Type B pancreatic cell (in vitro differentiated cells): ENCODE results near the gene RAPGEF1. TPM values are rescaled to one million over a fixed set of nuclear protein-coding genes. Genes with fewer than 3 reads are reported as not detected.
"Not testable (repeated sequence)": the region's sequence is repeated elsewhere in the genome, so short reads cannot be mapped to it uniquely, and the experiment has no call there.

Experiments used
- DNase-seq: peaks from one replicate; pipeline ENCODE4 v3.0.0; 2021; ENCODE audit warnings: mixed read lengths; ENCODE audit not compliant: unreplicated experiment; ENCODE audit errors: extremely low spot score
- H3K27ac Mint-ChIP-seq: 2 replicates; pipeline ENCODE4 v1.8.0; 2021; ENCODE audit warnings: mild to moderate bottlenecking, mixed read lengths
- H3K27me3 Mint-ChIP-seq: 2 replicates; pipeline ENCODE4 v1.8.0; 2021; ENCODE audit warnings: mixed read lengths
- H3K36me3 Mint-ChIP-seq: 2 replicates; pipeline ENCODE4 v1.8.0; 2021; ENCODE audit warnings: mixed read lengths
- H3K4me1 Mint-ChIP-seq: one replicate; pipeline ENCODE4 v1.8.0; 2021; ENCODE audit warnings: mixed read lengths; ENCODE audit not compliant: unreplicated experiment
- H3K4me3 Mint-ChIP-seq: 2 replicates; pipeline ENCODE4 v1.8.0; 2021; ENCODE audit warnings: mild to moderate bottlenecking, mixed read lengths
- H3K9me3 Mint-ChIP-seq: 2 replicates; pipeline ENCODE4 v1.8.0; 2021; ENCODE audit warnings: mixed read lengths
- total RNA-seq: library from RNA; stranded (reverse); gene quantifications from 2 replicates; pipeline ENCODE4 v1.2.1, GENCODE V29; 2021; ENCODE audit warnings: low replicate concordance
- TF ChIP-seq, protein P1 (sequence below): fragments of 200-600 bp; sonication (generic); conservative IDR thresholded peaks from 2 replicates; pipeline ENCODE4 v1.5.0; 2021; ENCODE audit warnings: antibody characterized with exemption, mild to moderate bottlenecking

Gene RAPGEF1
- total RNA-seq, 1 donor from 2014 or later = 45.9 TPM

DNA sequence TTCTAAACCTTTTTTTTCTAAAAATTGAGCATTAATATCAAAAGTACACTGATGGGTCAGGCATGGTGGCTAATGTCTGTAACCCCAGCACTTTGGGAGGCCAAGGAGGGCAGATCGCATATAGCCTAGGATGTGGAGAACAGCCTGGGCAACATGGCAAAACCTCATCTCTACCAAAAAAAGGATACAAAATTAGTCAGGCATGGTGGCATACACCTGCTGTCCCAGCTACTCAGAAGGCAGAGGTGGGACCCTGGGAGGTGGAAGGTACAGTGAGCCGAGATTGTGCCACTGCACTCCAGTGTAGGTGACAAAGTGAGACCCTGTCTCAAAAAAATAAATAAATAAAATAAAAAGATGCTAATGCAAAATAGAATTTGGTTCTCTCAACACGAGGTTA lies 49.4 kb downstream of the RAPGEF1 start:
- no peak for DNase-seq
- Mint-ChIP-seq H3K4me1 (peaks cover 24% of the 10 kb centered on the region), H3K36me3 (peaks cover 3% of the 10 kb centered on the region), H3K27me3 (no peaks in the 10 kb centered on the region), H3K27ac (no peak overlapping the region), H3K9me3 (peaks cover 4% of the 10 kb centered on the region), H3K4me3 (no peak overlapping the region)
- TF ChIP-seq, protein P1, sequence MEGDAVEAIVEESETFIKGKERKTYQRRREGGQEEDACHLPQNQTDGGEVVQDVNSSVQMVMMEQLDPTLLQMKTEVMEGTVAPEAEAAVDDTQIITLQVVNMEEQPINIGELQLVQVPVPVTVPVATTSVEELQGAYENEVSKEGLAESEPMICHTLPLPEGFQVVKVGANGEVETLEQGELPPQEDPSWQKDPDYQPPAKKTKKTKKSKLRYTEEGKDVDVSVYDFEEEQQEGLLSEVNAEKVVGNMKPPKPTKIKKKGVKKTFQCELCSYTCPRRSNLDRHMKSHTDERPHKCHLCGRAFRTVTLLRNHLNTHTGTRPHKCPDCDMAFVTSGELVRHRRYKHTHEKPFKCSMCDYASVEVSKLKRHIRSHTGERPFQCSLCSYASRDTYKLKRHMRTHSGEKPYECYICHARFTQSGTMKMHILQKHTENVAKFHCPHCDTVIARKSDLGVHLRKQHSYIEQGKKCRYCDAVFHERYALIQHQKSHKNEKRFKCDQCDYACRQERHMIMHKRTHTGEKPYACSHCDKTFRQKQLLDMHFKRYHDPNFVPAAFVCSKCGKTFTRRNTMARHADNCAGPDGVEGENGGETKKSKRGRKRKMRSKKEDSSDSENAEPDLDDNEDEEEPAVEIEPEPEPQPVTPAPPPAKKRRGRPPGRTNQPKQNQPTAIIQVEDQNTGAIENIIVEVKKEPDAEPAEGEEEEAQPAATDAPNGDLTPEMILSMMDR = no peak

DNA sequence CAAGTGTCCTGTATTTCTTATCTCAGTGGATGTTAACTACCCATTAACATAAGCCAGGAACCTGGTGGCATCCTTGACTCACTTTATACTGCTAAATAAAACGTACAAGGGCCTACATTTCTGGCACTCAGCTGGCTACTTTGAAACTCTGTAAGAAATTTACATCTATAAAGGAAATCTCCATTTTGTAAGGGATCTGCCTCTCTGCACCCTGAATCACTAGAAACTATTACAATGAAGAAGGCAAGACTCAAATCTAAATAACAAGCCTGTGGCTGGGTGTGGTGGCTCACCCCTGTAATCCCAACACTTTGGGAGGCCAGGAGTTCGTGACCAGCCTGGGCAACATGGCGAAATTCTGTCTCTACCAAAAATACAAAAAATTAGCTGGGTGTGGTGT lies 51.5 kb downstream of the RAPGEF1 start:
- Mint-ChIP-seq H3K27ac (no peak overlapping the region), H3K4me3 (no peak overlapping the region), H3K36me3 (peaks cover 7% of the 10 kb centered on the region), H3K27me3 (no peaks in the 10 kb centered on the region), H3K9me3 (peaks cover 4% of the 10 kb centered on the region), H3K4me1 (peaks cover 4% of the 10 kb centered on the region)
- no peak for DNase-seq
- TF ChIP-seq, protein P1 = no peak

DNA sequence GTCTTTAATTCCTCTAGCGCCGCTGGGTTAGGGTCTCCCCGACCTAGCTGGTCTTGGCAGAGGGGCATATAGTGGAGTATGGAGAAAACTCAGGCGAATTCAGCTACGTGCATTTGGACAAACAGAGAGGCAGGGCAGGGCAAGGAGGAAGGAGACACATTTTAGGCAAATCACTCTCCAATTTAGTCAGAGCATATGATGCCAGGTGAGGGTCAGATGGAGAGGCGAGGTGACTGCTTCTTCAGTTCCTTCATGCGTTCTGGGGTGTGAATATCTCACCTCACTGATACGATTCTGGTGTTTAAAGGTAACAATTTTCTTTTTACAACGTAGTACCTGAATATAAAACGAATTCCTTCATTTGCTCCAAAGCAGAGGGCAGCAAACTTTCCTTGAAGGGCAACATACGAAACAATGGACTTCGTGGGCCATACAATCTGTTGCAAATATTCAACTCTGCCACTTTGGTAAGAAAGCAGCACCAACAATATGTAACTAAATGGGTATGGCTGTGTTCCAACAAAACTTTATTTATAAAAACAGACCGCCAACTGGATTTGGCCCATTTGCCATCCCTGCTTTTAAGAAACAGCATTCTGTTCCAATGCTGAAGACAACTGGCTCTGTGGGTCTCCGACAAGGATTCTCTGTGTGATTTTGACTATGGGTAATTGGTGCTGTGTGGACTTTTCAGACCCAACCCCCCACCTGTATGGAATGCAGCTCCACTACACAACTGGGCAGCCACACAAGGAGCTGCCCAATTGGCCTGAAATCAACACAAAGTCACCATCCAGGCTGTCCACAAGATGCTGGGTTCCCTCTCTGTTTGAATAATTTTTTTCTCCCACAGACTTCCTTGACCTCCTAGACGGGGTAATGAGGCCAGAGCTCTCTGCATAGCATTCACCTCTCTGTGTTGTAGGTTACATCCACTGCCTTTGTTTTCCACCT lies 53.8 kb downstream of the RAPGEF1 start:
- Mint-ChIP-seq H3K27ac (no peak overlapping the region), H3K4me1 (peaks cover 20% of the 10 kb centered on the region)
- TF ChIP-seq, protein P1 = no peak

DNA sequence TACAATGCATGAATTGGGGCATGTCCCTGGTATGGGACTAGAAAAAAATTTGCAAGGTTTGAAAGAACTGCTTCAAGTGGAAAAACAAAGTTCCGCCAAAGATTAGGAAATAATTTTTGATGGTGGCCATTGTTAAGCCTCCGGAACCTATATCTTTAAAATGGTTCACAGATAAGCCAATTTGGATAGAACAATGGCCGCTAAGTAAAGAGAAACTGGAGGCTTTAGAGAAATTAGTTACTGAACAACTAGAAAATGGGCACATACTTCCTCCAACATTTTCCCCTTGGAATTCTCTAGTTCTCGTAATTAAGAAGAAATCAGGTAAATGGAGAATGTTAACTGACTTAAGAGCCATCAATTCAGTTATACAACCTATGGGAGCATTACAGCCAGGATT lies 56.8 kb downstream of the RAPGEF1 start:
- DNase-seq, H3K36me3 Mint-ChIP-seq, H3K27me3 Mint-ChIP-seq, H3K27ac Mint-ChIP-seq, H3K9me3 Mint-ChIP-seq, H3K4me3 Mint-ChIP-seq: not testable (repeated sequence)
- H3K4me1 Mint-ChIP-seq = peaks cover 33% of the 10 kb centered on the region

More for the DNA sequence above, 53.8 kb downstream of the RAPGEF1 start:
- H3K36me3 Mint-ChIP-seq = peaks cover 7% of the 10 kb centered on the region
- H3K4me3 Mint-ChIP-seq = no peak overlapping the region
- no peak for DNase-seq
- H3K27me3 Mint-ChIP-seq = no peaks in the 10 kb centered on the region
- H3K9me3 Mint-ChIP-seq = peaks cover 4% of the 10 kb centered on the region

DNA sequence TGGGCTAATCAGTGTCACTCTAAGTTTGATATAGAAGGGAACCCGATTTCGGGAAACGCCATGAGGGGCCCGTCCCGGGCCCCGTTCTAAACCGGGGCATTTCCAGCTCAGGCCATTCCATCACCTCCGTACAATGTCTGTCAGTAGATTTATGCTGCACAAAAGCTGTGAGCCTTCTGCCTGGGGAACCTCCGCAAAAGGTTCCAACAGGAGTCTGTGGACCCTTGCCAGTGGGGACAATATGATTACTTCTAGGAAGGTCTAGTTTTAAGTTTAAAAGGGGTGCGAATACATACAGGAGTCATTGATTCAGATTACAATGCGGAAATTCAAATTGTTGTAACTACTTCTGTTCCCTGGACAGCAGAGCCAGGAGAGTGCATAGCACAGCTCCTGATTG lies 57.6 kb downstream of the RAPGEF1 start:
- no peak overlapping the region for H3K27ac Mint-ChIP-seq
- H3K36me3 Mint-ChIP-seq = peaks cover 7% of the 10 kb centered on the region
- H3K27me3 Mint-ChIP-seq = no peaks in the 10 kb centered on the region
- TF ChIP-seq, protein P1 = no peak
- peaks cover 4% of the 10 kb centered on the region for H3K9me3 Mint-ChIP-seq
- H3K4me3 Mint-ChIP-seq = no peak overlapping the region
- DNase-seq = no peak
- peaks cover 41% of the 10 kb centered on the region for H3K4me1 Mint-ChIP-seq

DNA sequence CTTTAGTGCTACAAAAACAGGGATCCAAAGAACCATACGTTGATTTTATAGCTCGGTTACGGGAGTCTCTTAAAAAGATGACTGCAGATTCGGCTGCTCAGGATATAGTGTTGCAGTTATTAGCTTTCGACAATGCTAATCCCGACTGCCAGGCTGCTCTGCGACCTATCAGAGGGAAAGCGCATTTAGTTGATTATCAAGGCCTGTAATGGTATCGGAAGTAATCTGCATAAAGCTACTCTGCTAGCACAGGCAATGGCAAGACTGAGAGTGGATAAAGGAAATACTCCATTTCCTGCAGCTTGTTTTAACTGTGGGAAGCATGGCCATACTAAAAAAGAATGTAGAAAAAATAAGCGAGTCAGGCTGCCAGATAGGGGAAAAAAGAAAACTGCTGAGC lies 58.0 kb downstream of the RAPGEF1 start:
- H3K27me3 Mint-ChIP-seq, DNase-seq, H3K9me3 Mint-ChIP-seq, H3K36me3 Mint-ChIP-seq, H3K4me3 Mint-ChIP-seq: not testable (repeated sequence)
- Mint-ChIP-seq H3K4me1 (peaks cover 45% of the 10 kb centered on the region), H3K27ac (peak overlapping the region; percentile 32)

DNA sequence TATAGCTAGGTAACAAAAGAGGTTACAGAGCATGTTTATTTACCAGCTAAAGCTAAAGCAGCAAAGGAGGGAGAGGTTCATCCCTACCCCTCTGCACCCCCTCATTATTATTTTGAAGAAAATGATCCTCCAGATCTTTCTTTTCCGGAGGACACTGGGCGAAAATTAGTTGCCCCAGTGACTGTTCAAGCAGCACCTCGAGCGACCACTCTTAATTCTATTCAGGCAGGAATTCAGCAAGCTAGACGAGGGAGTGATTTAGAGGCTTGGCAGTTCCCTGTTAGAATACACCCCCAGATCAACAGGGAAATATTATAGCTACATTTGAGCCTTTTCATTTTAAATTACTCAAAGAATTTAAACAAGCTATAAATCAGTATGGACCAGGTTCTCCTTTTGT lies 58.8 kb downstream of the RAPGEF1 start:
- not testable (repeated sequence) for H3K27ac Mint-ChIP-seq, H3K36me3 Mint-ChIP-seq

More for the DNA sequence above, 58.8 kb downstream of the RAPGEF1 start:
- DNase-seq, H3K4me3 Mint-ChIP-seq, H3K9me3 Mint-ChIP-seq, H3K27me3 Mint-ChIP-seq: not testable (repeated sequence)
- peaks cover 50% of the 10 kb centered on the region for H3K4me1 Mint-ChIP-seq
